Endothelial cell of umbilical vein (primary cell): ENCODE results near the gene SLC4A5.

Experiments
- EZH2 ChIP-seq: IDR thresholded peaks from 2 replicates; pipeline ENCODE4 v1.6.1; 2012; ENCODE audit warnings: borderline replicate concordance, low read depth, mild to moderate bottlenecking, moderate library complexity, low read length, inconsistent platforms; ENCODE audit not compliant: severe bottlenecking
- FOS ChIP-seq: IDR thresholded peaks from 2 replicates; pipeline ENCODE4 v1.6.1; 2011; ENCODE audit warnings: mild to moderate bottlenecking, low read length, moderate library complexity, borderline replicate concordance; ENCODE audit not compliant: insufficient read depth
- GATA2 ChIP-seq: IDR thresholded peaks from 2 replicates; pipeline ENCODE4 v1.7.0; 2011; ENCODE audit warnings: low read depth, mild to moderate bottlenecking, moderate library complexity, mixed read lengths, low read length; ENCODE audit not compliant: insufficient read length, insufficient read depth
- JUN ChIP-seq: IDR thresholded peaks from 2 replicates; pipeline ENCODE4 v1.6.1; 2011; ENCODE audit warnings: borderline replicate concordance, low read depth; ENCODE audit not compliant: insufficient read length, insufficient read depth
- MYC ChIP-seq: IDR thresholded peaks from one replicate; pipeline ENCODE4 v1.6.1; 2011; ENCODE audit warnings: mild to moderate bottlenecking, low read depth, low read length
- POLR2A ChIP-seq: IDR thresholded peaks from 2 replicates; pipeline ENCODE4 v1.6.1; 2012; ENCODE audit warnings: low read depth, mild to moderate bottlenecking, control low read depth, low read length
- POLR2AphosphoS5 ChIP-seq: IDR thresholded peaks from 2 replicates; pipeline ENCODE4 v1.6.1; 2012; ENCODE audit warnings: low read depth, mild to moderate bottlenecking, control low read depth, low read length, moderate library complexity; ENCODE audit not compliant: insufficient read depth
- TF ChIP-seq, protein P1 (sequence below), 2 donors: IDR thresholded peaks; 1 replicate in 1 of 2; 2 replicates in 1 of 2; pipeline ENCODE4 v1.5.1; 2011; ENCODE audit warnings: low read length in 2 of 2, mild to moderate bottlenecking in 2 of 2, moderate library complexity in 2 of 2, control low read depth in 1 of 2, inconsistent platforms in 1 of 2, low read depth in 1 of 2; ENCODE audit not compliant: insufficient read depth in 1 of 2; ENCODE audit errors: extremely low read depth in 1 of 2
- TF ChIP-seq, protein P2 (sequence below): IDR thresholded peaks from 2 replicates; pipeline ENCODE4 v1.6.1; 2011; ENCODE audit not compliant: insufficient read depth, insufficient read length

DNA sequence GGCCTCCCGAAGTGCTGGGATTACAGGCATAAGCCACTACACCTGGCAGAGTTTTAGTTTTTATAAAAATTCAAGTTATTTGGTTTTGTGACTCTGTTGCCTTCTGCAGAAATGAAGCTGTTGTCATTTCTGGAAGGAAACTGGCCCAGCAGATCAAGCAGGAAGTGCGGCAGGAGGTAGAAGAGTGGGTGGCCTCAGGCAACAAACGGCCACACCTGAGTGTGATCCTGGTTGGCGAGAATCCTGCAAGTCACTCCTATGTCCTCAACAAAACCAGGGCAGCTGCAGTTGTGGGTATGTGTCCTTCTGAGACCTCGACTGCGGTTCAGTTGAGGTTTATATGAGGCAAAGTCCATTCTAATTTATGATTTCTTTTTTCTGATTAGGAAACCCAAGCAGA lies 137.6 kb downstream of the SLC4A5 start:
- TF ChIP-seq, protein P1, sequence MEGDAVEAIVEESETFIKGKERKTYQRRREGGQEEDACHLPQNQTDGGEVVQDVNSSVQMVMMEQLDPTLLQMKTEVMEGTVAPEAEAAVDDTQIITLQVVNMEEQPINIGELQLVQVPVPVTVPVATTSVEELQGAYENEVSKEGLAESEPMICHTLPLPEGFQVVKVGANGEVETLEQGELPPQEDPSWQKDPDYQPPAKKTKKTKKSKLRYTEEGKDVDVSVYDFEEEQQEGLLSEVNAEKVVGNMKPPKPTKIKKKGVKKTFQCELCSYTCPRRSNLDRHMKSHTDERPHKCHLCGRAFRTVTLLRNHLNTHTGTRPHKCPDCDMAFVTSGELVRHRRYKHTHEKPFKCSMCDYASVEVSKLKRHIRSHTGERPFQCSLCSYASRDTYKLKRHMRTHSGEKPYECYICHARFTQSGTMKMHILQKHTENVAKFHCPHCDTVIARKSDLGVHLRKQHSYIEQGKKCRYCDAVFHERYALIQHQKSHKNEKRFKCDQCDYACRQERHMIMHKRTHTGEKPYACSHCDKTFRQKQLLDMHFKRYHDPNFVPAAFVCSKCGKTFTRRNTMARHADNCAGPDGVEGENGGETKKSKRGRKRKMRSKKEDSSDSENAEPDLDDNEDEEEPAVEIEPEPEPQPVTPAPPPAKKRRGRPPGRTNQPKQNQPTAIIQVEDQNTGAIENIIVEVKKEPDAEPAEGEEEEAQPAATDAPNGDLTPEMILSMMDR (IDR thresholded peaks at IDR 0.05; ENCODE audit: extremely low read depth in 1 of 2, insufficient read depth in 1 of 2, low read depth in 1 of 2, low read length in 2 of 2): no peak
- TF ChIP-seq POLR2A: no peak
- TF ChIP-seq GATA2: no peak
- TF ChIP-seq POLR2AphosphoS5: no peak
- no peak for TF ChIP-seq EZH2
- no peak for TF ChIP-seq FOS
- TF ChIP-seq MYC: no peak
- TF ChIP-seq, protein P2, sequence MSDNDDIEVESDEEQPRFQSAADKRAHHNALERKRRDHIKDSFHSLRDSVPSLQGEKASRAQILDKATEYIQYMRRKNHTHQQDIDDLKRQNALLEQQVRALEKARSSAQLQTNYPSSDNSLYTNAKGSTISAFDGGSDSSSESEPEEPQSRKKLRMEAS: no peak
- no peak for TF ChIP-seq JUN
